DMS53 treated with DMSO at 0.1 percent for 48 hours (cell line): Measurements from ENCODE around the gene HSP90AB1.

Experiments used
- DNase-seq: peaks from one replicate; lab custom pipeline; 2025; ENCODE audit not compliant: unreplicated experiment; lab: John Stamatoyannopoulos, UW

Gene HSP90AB1

GRCh38 chr6:44278774-44279697 is 32.1 kb downstream of the HSP90AB1 start:
- no peak for DNase-seq

GRCh38 chr6:44284121-44284520 is 37.2 kb downstream of the HSP90AB1 start:
- DNase-seq: no peak

GRCh38 chr6:44284867-44285266 is 38.0 kb downstream of the HSP90AB1 start:
- no peak for DNase-seq

GRCh38 chr6:44285552-44286284 is 38.8 kb downstream of the HSP90AB1 start:
- no peak for DNase-seq

- no peak for DNase-seq
Measured at GRCh38 chr6:44286285-44286565, 39.3 kb downstream of the HSP90AB1 start.

- no peak for DNase-seq
Measured at GRCh38 chr6:44286747-44287146, 39.8 kb downstream of the HSP90AB1 start.

- DNase-seq: no peak
Measured at GRCh38 chr6:44289726-44290260, 42.9 kb downstream of the HSP90AB1 start.

GRCh38 chr6:44291841-44292240 is 44.9 kb downstream of the HSP90AB1 start:
- no peak for DNase-seq

- DNase-seq: no peak
Measured at GRCh38 chr6:44292661-44293365, 45.9 kb downstream of the HSP90AB1 start.

GRCh38 chr6:44294832-44295791 is 48.2 kb downstream of the HSP90AB1 start:
- no peak for DNase-seq

GRCh38 chr6:44297063-44298038 is 50.5 kb downstream of the HSP90AB1 start:
- peak; percentile 13 for DNase-seq

GRCh38 chr6:44298055-44298803 is 51.3 kb downstream of the HSP90AB1 start:
- no peak for DNase-seq

- no peak for DNase-seq
Measured at GRCh38 chr6:44298864-44299263, 52.0 kb downstream of the HSP90AB1 start.

GRCh38 chr6:44300292-44300823 is 53.5 kb downstream of the HSP90AB1 start:
- DNase-seq: no peak

GRCh38 chr6:44301106-44301505 is 54.2 kb downstream of the HSP90AB1 start:
- DNase-seq: no peak

- DNase-seq: no peak
Measured at GRCh38 chr6:44301782-44302564, 55.1 kb downstream of the HSP90AB1 start.

GRCh38 chr6:44302856-44303255 is 56.0 kb downstream of the HSP90AB1 start:
- no peak for DNase-seq
